ENCODE data around the gene CEP72. TPM values are rescaled to one million over a fixed set of nuclear protein-coding genes. Genes with fewer than 3 reads are reported as not detected.

The CEP72 gene
- total and polyA plus RNA-seq, 2 donors (not counting 1 experiment from before 2014, with no cell fraction given) = 7.7 to 32.9 TPM

DNA sequence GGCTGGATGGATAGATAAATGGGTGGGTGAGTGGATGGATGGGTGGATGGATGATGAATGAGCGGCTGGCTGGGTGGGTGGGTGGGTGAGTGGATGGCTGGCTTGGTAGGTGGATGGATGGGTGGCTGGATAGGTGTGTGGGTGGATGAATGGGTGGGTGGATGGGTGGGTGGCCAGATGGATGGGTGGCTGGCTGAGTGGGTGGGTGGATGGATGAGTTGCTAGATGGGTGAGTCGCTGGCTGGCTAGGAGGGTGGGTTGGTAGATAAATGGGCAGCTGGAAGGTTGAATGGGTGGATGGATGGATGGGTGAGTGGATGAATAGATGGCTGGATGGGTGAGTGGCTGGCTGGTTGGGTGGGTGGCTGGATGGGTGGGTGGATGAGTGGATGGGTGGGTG, 27.9 kb upstream of the CEP72 start:
- H3K9me3 ChIP-seq (ENCODE audit: control extremely low read depth in 1 of 3, control insufficient read depth in 2 of 3, insufficient read depth in 1 of 3, low read length in 2 of 3) = peaks cover 0 to 15% (median 0%) of the 10 kb centered on the region in 3 donors
- H2AFZ ChIP-seq (ENCODE audit: insufficient read depth, low read depth, low read length, poor library complexity, severe bottlenecking) = no peak overlapping the region
- TF ChIP-seq, protein P1, sequence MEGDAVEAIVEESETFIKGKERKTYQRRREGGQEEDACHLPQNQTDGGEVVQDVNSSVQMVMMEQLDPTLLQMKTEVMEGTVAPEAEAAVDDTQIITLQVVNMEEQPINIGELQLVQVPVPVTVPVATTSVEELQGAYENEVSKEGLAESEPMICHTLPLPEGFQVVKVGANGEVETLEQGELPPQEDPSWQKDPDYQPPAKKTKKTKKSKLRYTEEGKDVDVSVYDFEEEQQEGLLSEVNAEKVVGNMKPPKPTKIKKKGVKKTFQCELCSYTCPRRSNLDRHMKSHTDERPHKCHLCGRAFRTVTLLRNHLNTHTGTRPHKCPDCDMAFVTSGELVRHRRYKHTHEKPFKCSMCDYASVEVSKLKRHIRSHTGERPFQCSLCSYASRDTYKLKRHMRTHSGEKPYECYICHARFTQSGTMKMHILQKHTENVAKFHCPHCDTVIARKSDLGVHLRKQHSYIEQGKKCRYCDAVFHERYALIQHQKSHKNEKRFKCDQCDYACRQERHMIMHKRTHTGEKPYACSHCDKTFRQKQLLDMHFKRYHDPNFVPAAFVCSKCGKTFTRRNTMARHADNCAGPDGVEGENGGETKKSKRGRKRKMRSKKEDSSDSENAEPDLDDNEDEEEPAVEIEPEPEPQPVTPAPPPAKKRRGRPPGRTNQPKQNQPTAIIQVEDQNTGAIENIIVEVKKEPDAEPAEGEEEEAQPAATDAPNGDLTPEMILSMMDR (IDR thresholded peaks at IDR 0.05) = no peak
- TF ChIP-seq EZH2 (IDR thresholded peaks at IDR 0.05; ENCODE audit: borderline replicate concordance, insufficient read depth, low read depth, low read length, poor library complexity, severe bottlenecking) = no peak
- no peak for ATAC-seq (ENCODE audit: low read depth)
- H4K20me1 ChIP-seq (ENCODE audit: control insufficient read depth, insufficient read depth, low read length, poor library complexity, severe bottlenecking) = no peaks in the 10 kb centered on the region
- 86% methylated on average over 1 of the region's 2 CpGs for WGBS (ENCODE audit: insufficient coverage)
- no peak overlapping the region for H3K4me2 ChIP-seq (replicated peaks; ENCODE audit: low read depth, low read length, poor library complexity, severe bottlenecking)
- H3K9me3 Mint-ChIP-seq (ENCODE audit: insufficient read depth) = no peaks in the 10 kb centered on the region
- H3K27me3 Mint-ChIP-seq = peaks cover 40% of the 10 kb centered on the region
- DNase-seq = no peak
- intact Hi-C loops (cut with micrococcal nuclease) = no loop called here
- no peaks in the 10 kb centered on the region for H3K4me1 Mint-ChIP-seq
- no peaks in the 10 kb centered on the region for H3K36me3 ChIP-seq (replicated peaks in 1 of 2; ENCODE audit: control extremely low read depth in 1 of 2, control insufficient read depth in 1 of 2, extremely low read depth in 1 of 2, insufficient read depth in 2 of 2, low read length in 1 of 2)
- no peaks in the 10 kb centered on the region for H3K79me2 ChIP-seq (ENCODE audit: control insufficient read depth, insufficient read depth, low read length)
- peaks cover 0 to 33% (median 7%) of the 10 kb centered on the region in 4 experiments for H3K27me3 ChIP-seq (replicated peaks in 1 of 4; ENCODE audit: control extremely low read depth in 1 of 4, control insufficient read depth in 3 of 4, insufficient read depth in 4 of 4, low read length in 3 of 4)
- H3K4me1 ChIP-seq (ENCODE audit: control insufficient read depth in 2 of 2, insufficient read depth in 2 of 2, low read length in 2 of 2) = no peaks in the 10 kb centered on the region
- no peak overlapping the region for H3K4me3 Mint-ChIP-seq
- no peak overlapping the region for H3K27ac ChIP-seq (ENCODE audit: low read length in 2 of 2)
- ChIA-PET CTCF (interaction anchor here (0.7 kb wide), 1 partner anchor 34 kb away, joined by 3 read pairs; no protein-coding TSS in a partner anchor), POLR2A (no interaction called here)
- no peak overlapping the region for H3K4me3 ChIP-seq (ENCODE audit: control extremely low read depth in 1 of 5, extremely low read depth in 1 of 5, insufficient read depth in 1 of 5, low read depth in 2 of 5, low read length in 4 of 5)
- no peak overlapping the region for H3K27ac Mint-ChIP-seq
- H3K9ac ChIP-seq (ENCODE audit: low read length) = no peak overlapping the region

DNA sequence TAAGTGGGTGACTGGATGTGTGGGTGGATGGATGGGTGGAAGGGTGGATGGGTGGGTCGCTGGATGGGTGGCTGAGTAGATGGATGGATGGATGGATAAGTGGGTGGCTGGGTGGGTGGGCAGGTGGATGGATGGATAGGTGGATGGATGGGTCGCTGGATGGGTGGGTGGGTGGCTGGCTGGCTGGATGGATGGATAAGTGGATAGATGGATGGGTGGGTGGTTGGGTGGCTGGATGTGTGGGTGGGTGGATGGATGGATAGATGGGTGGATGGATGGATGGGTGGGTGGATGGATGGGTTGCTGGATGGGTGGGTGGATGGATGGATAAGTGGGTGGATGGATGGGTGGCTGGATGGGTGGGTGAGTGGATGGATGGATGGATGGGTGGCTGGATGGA, 27.3 kb upstream of the CEP72 start:
- no peak overlapping the region for H3K9ac ChIP-seq (ENCODE audit: low read length)
- no peak overlapping the region for H3K4me3 ChIP-seq (ENCODE audit: control extremely low read depth in 1 of 5, extremely low read depth in 1 of 5, insufficient read depth in 1 of 5, low read depth in 2 of 5, low read length in 4 of 5)
- no peak for DNase-seq
- no peak for ATAC-seq (ENCODE audit: low read depth)
- intact Hi-C loops (cut with micrococcal nuclease) = no loop called here
- peaks cover 0 to 13% (median 0%) of the 10 kb centered on the region in 3 donors for H3K9me3 ChIP-seq (ENCODE audit: control extremely low read depth in 1 of 3, control insufficient read depth in 2 of 3, insufficient read depth in 1 of 3, low read length in 2 of 3)
- CTCF ChIA-PET = no interaction called here
- H3K4me2 ChIP-seq (replicated peaks; ENCODE audit: low read depth, low read length, poor library complexity, severe bottlenecking) = no peak overlapping the region
- POLR2A ChIA-PET = no interaction called here
- H3K27me3 ChIP-seq (replicated peaks in 1 of 4; ENCODE audit: control extremely low read depth in 1 of 4, control insufficient read depth in 3 of 4, insufficient read depth in 4 of 4, low read length in 3 of 4) = peaks cover 0 to 26% (median 7%) of the 10 kb centered on the region in 4 experiments
- no peak overlapping the region for H2AFZ ChIP-seq (ENCODE audit: insufficient read depth, low read depth, low read length, poor library complexity, severe bottlenecking)
- no peaks in the 10 kb centered on the region for H3K4me1 Mint-ChIP-seq
- H3K36me3 ChIP-seq (replicated peaks in 1 of 2; ENCODE audit: control extremely low read depth in 1 of 2, control insufficient read depth in 1 of 2, extremely low read depth in 1 of 2, insufficient read depth in 2 of 2, low read length in 1 of 2) = no peaks in the 10 kb centered on the region
- H3K27ac ChIP-seq (ENCODE audit: low read length in 2 of 2) = no peak overlapping the region
- TF ChIP-seq, protein P1 (IDR thresholded peaks at IDR 0.05) = no peak
- TF ChIP-seq EZH2 (IDR thresholded peaks at IDR 0.05; ENCODE audit: borderline replicate concordance, insufficient read depth, low read depth, low read length, poor library complexity, severe bottlenecking) = no peak
- H4K20me1 ChIP-seq (ENCODE audit: control insufficient read depth, insufficient read depth, low read length, poor library complexity, severe bottlenecking) = no peaks in the 10 kb centered on the region
- H3K4me1 ChIP-seq (ENCODE audit: control insufficient read depth in 2 of 2, insufficient read depth in 2 of 2, low read length in 2 of 2) = no peaks in the 10 kb centered on the region
- no peak overlapping the region for H3K4me3 Mint-ChIP-seq
- peaks cover 4% of the 10 kb centered on the region for H3K9me3 Mint-ChIP-seq (ENCODE audit: insufficient read depth)
- H3K27ac Mint-ChIP-seq = no peak overlapping the region
- 72% methylated on average over 2 of the region's 2 CpGs for WGBS (ENCODE audit: insufficient coverage)
- H3K27me3 Mint-ChIP-seq = peaks cover 39% of the 10 kb centered on the region
- no peaks in the 10 kb centered on the region for H3K79me2 ChIP-seq (ENCODE audit: control insufficient read depth, insufficient read depth, low read length)

All from B cell (primary cell).